OCI-LY3 (cell line): Measurements from ENCODE around the gene FPGS.

Experiments used
- H2AFZ ChIP-seq: fragments of 200-600, 300-600 bp; shearing (Covaris generic); 2 replicates; pipeline ENCODE4 v1.6.0; 2014; ENCODE audit warnings: antibody characterized with exemption, low read depth, low read length
- H3K27ac ChIP-seq: fragments of 200-600, 300-600 bp; sonication (generic); 2 replicates; pipeline ENCODE4 v1.5.1; 2014; ENCODE audit warnings: mild to moderate bottlenecking, low read length, moderate library complexity, mixed read lengths
- H3K27me3 ChIP-seq: fragments of 200-600, 300-600 bp; sonication (generic); 2 replicates; pipeline ENCODE4 v1.6.1; 2014; ENCODE audit warnings: low read depth, low read length, mixed read lengths
- H3K36me3 ChIP-seq: fragments of 200-600, 300-600 bp; sonication (generic); replicated peaks from 2 replicates; pipeline ENCODE3; 2014; ENCODE audit warnings: low read depth, low read length, mixed read lengths
- H3K4me1 ChIP-seq: fragments of 300-600, 200-600 bp; sonication (generic); 2 replicates; pipeline ENCODE4 v1.6.1; 2014; ENCODE audit warnings: low read length, mixed read lengths
- H3K4me2 ChIP-seq: fragments of 200-600, 300-600 bp; sonication (generic); 2 replicates; pipeline ENCODE4 v1.6.1; 2014; ENCODE audit warnings: low read length, mixed read lengths
- H3K4me3 ChIP-seq: fragments of 300-600, 200-600 bp; sonication (generic); 2 replicates; pipeline ENCODE4 v1.5.1; 2014; ENCODE audit warnings: antibody characterized with exemption, mild to moderate bottlenecking, low read length, moderate library complexity
- H3K79me2 ChIP-seq: fragments of 300-600, 200-600 bp; shearing (Covaris generic); 2 replicates; pipeline ENCODE4 v1.6.1; 2014; ENCODE audit warnings: mild to moderate bottlenecking, low read length, mixed read lengths
- H3K9ac ChIP-seq: fragments of 300-600, 200-600 bp; shearing (Covaris generic); 2 replicates; pipeline ENCODE4 v1.6.0; 2014; ENCODE audit warnings: mild to moderate bottlenecking, low read length, moderate library complexity
- H3K9me3 ChIP-seq: fragments of 200-600, 300-600 bp; shearing (Covaris generic); 2 replicates; pipeline ENCODE4 v1.6.1; 2014; ENCODE audit warnings: low read length, mixed read lengths; ENCODE audit not compliant: insufficient read depth
- H4K20me1 ChIP-seq: fragments of 200-600, 300-600 bp; sonication (generic); 2 replicates; pipeline ENCODE4 v1.6.1; 2016; ENCODE audit warnings: low read length, mixed read lengths; ENCODE audit not compliant: insufficient read depth
- EZH2phosphoT487 ChIP-seq: fragments of 200-600 bp; shearing (Covaris generic); IDR thresholded peaks from 2 replicates; pipeline ENCODE4 v1.6.1; 2018; ENCODE audit warnings: antibody characterized with exemption, mixed run types, low read depth
- TF ChIP-seq, protein P1 (sequence below): fragments of 200-600, 300-600 bp; sonication (generic); IDR thresholded peaks from 2 replicates; pipeline ENCODE4 v1.5.1; 2014; ENCODE audit warnings: antibody characterized with exemption, low read length, low read depth

The FPGS gene

DNA sequence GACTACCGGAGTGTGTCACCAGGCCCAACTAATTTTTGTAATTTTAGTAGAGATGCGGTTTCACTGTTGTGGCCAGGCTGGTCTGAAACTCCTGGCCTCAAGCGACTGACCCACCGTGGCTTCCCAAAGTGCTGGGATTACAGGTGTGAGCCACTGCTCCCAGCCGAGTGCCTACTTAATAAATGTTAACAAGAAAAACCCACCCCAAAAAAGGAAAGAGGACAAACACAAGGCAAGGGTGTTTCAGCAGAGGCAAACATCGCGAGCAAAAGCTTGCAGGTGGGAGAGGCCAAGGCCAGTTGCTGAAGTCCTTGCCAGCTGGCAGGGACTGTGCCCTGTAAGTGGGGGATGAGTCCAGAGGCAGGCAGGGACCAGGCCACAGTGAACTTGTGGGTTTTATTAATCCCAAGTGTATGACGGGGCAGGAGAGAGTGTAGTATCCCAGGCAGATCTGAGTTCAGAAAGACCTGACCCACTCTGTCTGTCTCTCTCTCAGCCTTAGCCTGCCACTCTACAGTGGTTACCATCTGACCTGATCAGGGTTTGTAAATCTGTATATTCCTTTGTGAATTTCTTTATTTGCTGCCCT, 6.4 kb upstream of the FPGS start:
- TF ChIP-seq EZH2phosphoT487 = no peak
- TF ChIP-seq, protein P1, sequence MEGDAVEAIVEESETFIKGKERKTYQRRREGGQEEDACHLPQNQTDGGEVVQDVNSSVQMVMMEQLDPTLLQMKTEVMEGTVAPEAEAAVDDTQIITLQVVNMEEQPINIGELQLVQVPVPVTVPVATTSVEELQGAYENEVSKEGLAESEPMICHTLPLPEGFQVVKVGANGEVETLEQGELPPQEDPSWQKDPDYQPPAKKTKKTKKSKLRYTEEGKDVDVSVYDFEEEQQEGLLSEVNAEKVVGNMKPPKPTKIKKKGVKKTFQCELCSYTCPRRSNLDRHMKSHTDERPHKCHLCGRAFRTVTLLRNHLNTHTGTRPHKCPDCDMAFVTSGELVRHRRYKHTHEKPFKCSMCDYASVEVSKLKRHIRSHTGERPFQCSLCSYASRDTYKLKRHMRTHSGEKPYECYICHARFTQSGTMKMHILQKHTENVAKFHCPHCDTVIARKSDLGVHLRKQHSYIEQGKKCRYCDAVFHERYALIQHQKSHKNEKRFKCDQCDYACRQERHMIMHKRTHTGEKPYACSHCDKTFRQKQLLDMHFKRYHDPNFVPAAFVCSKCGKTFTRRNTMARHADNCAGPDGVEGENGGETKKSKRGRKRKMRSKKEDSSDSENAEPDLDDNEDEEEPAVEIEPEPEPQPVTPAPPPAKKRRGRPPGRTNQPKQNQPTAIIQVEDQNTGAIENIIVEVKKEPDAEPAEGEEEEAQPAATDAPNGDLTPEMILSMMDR = no peak
- no peaks in the 10 kb centered on the region for H3K79me2 ChIP-seq
- no peaks in the 10 kb centered on the region for H3K4me1 ChIP-seq
- H4K20me1 ChIP-seq = no peaks in the 10 kb centered on the region; the same call in 1 of the 2 replicates
- H3K4me3 ChIP-seq = no peak overlapping the region
- no peak overlapping the region for H3K4me2 ChIP-seq
- peaks cover 11% of the 10 kb centered on the region for H3K36me3 ChIP-seq
- no peaks in the 10 kb centered on the region for H3K27me3 ChIP-seq
- no peak overlapping the region for H2AFZ ChIP-seq
- no peak overlapping the region for H3K9ac ChIP-seq
- no peaks in the 10 kb centered on the region for H3K9me3 ChIP-seq
- no peak overlapping the region for H3K27ac ChIP-seq

DNA sequence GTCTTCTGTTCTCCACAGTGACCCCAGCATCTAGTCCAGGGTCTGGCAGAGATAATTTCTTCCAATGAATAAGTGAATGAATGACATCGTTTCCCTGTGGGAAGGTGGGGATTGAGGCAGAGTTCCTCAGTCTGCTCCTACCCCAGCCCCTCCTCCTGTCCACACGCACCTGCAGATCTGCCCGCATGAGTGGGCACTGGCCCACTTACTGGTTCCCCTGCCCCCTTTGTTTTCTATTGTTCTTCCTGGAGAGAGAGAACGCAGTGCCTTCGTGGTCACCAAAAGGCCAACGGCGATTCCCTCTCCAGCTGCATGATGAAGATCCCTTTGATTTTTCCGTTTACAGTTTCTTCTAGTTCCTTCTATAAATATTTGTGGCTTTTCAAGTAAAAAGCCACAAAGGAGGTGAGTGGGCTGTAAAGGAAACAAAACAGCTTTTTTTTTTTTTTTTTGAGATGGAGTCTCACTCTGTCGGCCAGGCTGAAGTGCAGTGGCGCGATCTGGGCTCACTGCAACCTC, 5.8 kb upstream of the FPGS start:
- no peak overlapping the region for H3K27ac ChIP-seq
- H3K4me1 ChIP-seq = peaks cover 3% of the 10 kb centered on the region

DNA sequence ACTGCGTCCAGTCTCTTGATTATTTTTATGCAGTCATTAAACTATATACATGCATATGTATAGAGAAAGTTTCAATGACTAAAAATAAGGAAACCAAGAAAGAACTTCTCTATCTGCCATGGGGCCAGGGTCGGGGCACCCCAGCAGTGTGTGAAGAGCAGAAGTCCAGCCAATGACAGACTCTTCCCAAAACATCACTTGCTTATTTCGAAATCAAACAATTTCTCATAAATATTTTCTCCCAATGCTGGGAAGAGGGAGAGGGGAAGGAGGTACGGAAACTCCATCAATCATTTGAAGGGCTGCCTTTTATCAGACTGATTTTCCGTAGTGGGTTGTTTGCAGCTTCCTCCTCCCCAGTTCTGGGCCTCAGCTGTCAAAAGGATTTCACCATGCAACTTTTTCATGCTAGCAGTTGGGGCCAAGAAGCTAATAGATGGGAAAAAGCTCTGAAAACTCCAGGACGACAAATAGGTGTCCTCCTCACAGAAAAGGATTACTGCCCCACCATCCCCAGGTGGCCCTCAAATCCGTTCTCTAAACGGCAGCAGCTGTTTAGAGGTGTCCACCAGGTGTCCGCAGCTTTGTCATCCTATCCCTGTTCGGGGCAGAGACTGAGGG, 617 bp upstream of the FPGS start:
- no peak for TF ChIP-seq EZH2phosphoT487
- TF ChIP-seq, protein P1 = peak; percentile 25
- peaks cover 14% of the 10 kb centered on the region for H3K36me3 ChIP-seq
- H3K9ac ChIP-seq = peak overlapping the region; percentile 74
- peaks cover 23% of the 10 kb centered on the region for H3K79me2 ChIP-seq
- peaks cover 16% of the 10 kb centered on the region for H3K4me1 ChIP-seq
- no peaks in the 10 kb centered on the region for H4K20me1 ChIP-seq
- peak overlapping the region; percentile 98 for H3K4me2 ChIP-seq
- H3K27ac ChIP-seq = peak overlapping the region; percentile 52
- no peaks in the 10 kb centered on the region for H3K27me3 ChIP-seq
- H3K9me3 ChIP-seq = no peaks in the 10 kb centered on the region
- H2AFZ ChIP-seq = peak overlapping the region; percentile 73
- peak overlapping the region; percentile 81 for H3K4me3 ChIP-seq

More for the DNA sequence above, 5.8 kb upstream of the FPGS start:
- no peaks in the 10 kb centered on the region for H3K27me3 ChIP-seq
- peaks cover 11% of the 10 kb centered on the region for H3K36me3 ChIP-seq
- no peaks in the 10 kb centered on the region for H3K79me2 ChIP-seq
- H4K20me1 ChIP-seq = no peaks in the 10 kb centered on the region; the same call in 1 of the 2 replicates
- no peak overlapping the region for H3K4me3 ChIP-seq
- no peak overlapping the region for H3K4me2 ChIP-seq
- H2AFZ ChIP-seq = no peak overlapping the region
- no peak overlapping the region for H3K9ac ChIP-seq
- no peak for TF ChIP-seq EZH2phosphoT487
- TF ChIP-seq, protein P1 = no peak
- H3K9me3 ChIP-seq = no peaks in the 10 kb centered on the region

DNA sequence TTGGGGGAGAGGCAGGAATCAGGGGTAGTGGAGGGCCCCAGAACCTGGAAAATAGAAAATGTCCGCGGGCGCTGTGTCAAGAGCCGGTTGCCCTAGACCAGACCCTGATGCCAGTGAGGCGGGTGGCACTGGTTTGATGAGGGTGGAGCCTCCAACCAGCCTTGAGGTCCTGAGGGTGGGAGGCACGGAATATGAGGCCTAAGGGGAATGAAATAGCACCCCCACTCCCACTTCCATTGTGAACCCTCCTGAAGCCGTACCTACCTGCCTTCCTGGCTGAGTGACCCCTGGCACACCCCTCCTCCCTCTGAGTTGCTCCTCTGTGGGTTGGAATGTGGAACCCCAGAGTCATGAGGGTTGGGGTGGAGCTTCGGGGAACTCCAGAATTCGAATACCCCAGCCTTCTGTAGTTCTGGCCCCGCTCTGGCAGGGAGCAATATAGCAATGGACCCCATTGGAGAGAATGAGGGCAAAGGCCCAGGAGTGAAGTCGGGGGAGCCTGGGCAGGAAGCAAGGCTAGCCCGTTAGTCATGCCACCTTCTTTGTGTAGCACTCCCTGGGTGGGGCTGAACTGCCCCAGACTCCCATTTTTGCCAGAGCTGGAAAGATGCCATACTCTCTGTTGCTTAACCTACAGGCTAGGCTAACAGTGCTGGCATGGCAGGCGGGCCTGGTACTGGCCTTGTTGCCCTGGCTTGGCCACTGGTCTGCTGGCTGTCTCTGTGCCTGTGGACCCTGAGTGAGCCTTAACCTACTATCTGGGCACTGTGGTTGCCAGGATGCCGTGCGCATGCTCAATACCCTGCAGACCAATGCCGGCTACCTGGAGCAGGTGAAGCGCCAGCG, 1.0 kb downstream of the FPGS start:
- H3K9me3 ChIP-seq = no peaks in the 10 kb centered on the region
- H2AFZ ChIP-seq = 0 out of 2 replicates have a peak overlapping the region, but pooled peaks have one; percentile 10
- peaks cover 25% of the 10 kb centered on the region for H3K36me3 ChIP-seq
- peak overlapping the region; percentile 99 for H3K9ac ChIP-seq
- 0 out of 2 replicates have a peak, but pooled peaks cover 4% of the 10 kb centered on the region for H4K20me1 ChIP-seq
- H3K27me3 ChIP-seq = no peaks in the 10 kb centered on the region
- peaks cover 16% of the 10 kb centered on the region for H3K4me1 ChIP-seq
- H3K4me3 ChIP-seq = peak overlapping the region; percentile 96
- peak overlapping the region; percentile 68 for H3K27ac ChIP-seq
- peaks cover 23% of the 10 kb centered on the region for H3K79me2 ChIP-seq
- TF ChIP-seq EZH2phosphoT487 = no peak
- TF ChIP-seq, protein P1 = no peak
- H3K4me2 ChIP-seq = peak overlapping the region; percentile 72
